GM12878 (cell line): ENCODE data around the gene SMARCE1. TPM values are rescaled to one million over a fixed set of nuclear protein-coding genes. Genes with fewer than 3 reads are reported as not detected.
A peak's percentile ranks its signal among the peaks of the same experiment; 100 is the strongest.

Experiments
- ATAC-seq: fragments of 200-7000 bp; cut with Tn5 transposase; 3 replicates; pipeline ENCODE4 v1.9.1; 2020; ENCODE audit warnings: mild to moderate bottlenecking, moderate library complexity
- BruUV-seq: library from RNA; stranded (reverse); fragments of 400-500 nt; replicated peaks from 2 replicates; lab custom pipeline; 2021; lab: Mats Ljungman, UMichigan
- CTCF ChIA-PET: fragments of 300-600 bp; sonication (Branson Sonifier 250); formaldehyde crosslinking; extraction: SDS; loops from one replicate; lab custom pipeline; 2021; ENCODE audit warnings: inconsistent platforms; lab: Yijun Ruan, JAX
- POLR2A ChIA-PET: fragments of 350-600 bp; formaldehyde crosslinking; extraction: SDS; loops from one replicate; lab custom pipeline; 2021; ENCODE audit warnings: inconsistent platforms; lab: Charles Lee
- RAD21 ChIA-PET: fragments of 300-600 bp; sonication (Branson Sonifier 250); formaldehyde crosslinking; loops from one replicate; lab custom pipeline; 2023; ENCODE audit warnings: antibody characterized with exemption; ENCODE audit not compliant: unreplicated experiment; lab: Charles Lee
- SMC1A ChIA-PET: fragments of 300-600 bp; sonication (Branson Sonifier 250); formaldehyde crosslinking; loops from one replicate; lab custom pipeline; 2023; ENCODE audit not compliant: unreplicated experiment, uncharacterized antibody; lab: Charles Lee
- DNase-seq: peaks from one replicate; pipeline ENCODE4 v3.0.0-alpha.2; 2011; ENCODE audit warnings: low read depth, low spot score
- FAIRE-seq: peaks from 3 replicates; lab custom pipeline; 2011; peaks lifted over from hg19 to GRCh38; lab: Jason Lieb, UNC
- H2AFZ ChIP-seq: 2 replicates; pipeline ENCODE4 v1.6.0; 2011; ENCODE audit warnings: low read depth, low read length, control low read depth; ENCODE audit not compliant: control insufficient read depth
- H3K27ac ChIP-seq: 2 replicates; pipeline ENCODE4 v1.5.1; 2011; ENCODE audit warnings: control low read depth; ENCODE audit not compliant: control insufficient read depth, insufficient read depth
- H3K27me3 ChIP-seq, 2 experiments: replicated peaks in 1 of 2; 2 replicates each; pipeline versions ENCODE4 v1.6.0 to v1.6.1; 2011; ENCODE audit warnings: low read length in 1 of 2; ENCODE audit not compliant: control insufficient read depth in 2 of 2, insufficient read depth in 2 of 2
- H3K36me3 ChIP-seq, 2 experiments: 2 replicates each; pipeline ENCODE4 v1.5.1; 2011; ENCODE audit warnings: low read length in 1 of 2; ENCODE audit not compliant: control insufficient read depth in 2 of 2, insufficient read depth in 2 of 2
- H3K4me1 ChIP-seq: 2 replicates; pipeline ENCODE4 v1.6.1; 2011; ENCODE audit warnings: mild to moderate bottlenecking, low read length, moderate library complexity, mixed read lengths; ENCODE audit not compliant: control insufficient read depth, insufficient read depth
- H3K4me2 ChIP-seq: 2 replicates; pipeline ENCODE4 v1.6.0; 2011; ENCODE audit warnings: control low read depth; ENCODE audit not compliant: control insufficient read depth, insufficient read depth
- H3K4me3 ChIP-seq: fragments of 200-600 bp; sonication (generic); 2 replicates; pipeline ENCODE4 v1.5.1; 2016
- H3K79me2 ChIP-seq: 2 replicates; pipeline ENCODE4 v1.6.0; 2011; ENCODE audit warnings: low read length; ENCODE audit not compliant: control insufficient read depth, insufficient read depth
- H3K9ac ChIP-seq: 2 replicates; pipeline ENCODE4 v1.8.0; 2011; ENCODE audit warnings: low read length, control low read depth, mixed read lengths; ENCODE audit not compliant: control insufficient read depth, insufficient read depth
- H3K9me3 ChIP-seq: replicated peaks from 3 replicates; pipeline ENCODE4 v1.5.1; 2011; ENCODE audit warnings: mild to moderate bottlenecking, low read length; ENCODE audit not compliant: control insufficient read depth, insufficient read depth
- H4K20me1 ChIP-seq: 2 replicates; pipeline ENCODE4 v1.6.0; 2011; ENCODE audit not compliant: control insufficient read depth, insufficient read depth
- BCL3 ChIP-seq: IDR thresholded peaks from 2 replicates; pipeline ENCODE4 v1.6.1; 2011; ENCODE audit warnings: borderline replicate concordance, low read depth, mild to moderate bottlenecking, moderate library complexity, low read length; ENCODE audit not compliant: insufficient read depth, poor library complexity, severe bottlenecking
- CHD2 ChIP-seq: IDR thresholded peaks from 2 replicates; pipeline ENCODE4 v1.6.1; 2011; ENCODE audit warnings: low read depth, low read length, improper control_type of control experiment, borderline replicate concordance
- E2F4 ChIP-seq: IDR thresholded peaks from 2 replicates; pipeline ENCODE4 v1.6.1; 2012; ENCODE audit warnings: low read depth, low read length, improper control_type of control experiment
- KDM1A ChIP-seq: fragments of 200-600 bp; sonication (generic); IDR thresholded peaks from 2 replicates; pipeline ENCODE4 v1.6.1; 2016; ENCODE audit warnings: borderline replicate concordance
- MEF2B ChIP-seq: fragments of 450-650 bp; IDR thresholded peaks from 2 replicates; pipeline ENCODE4 v1.6.1; 2018; ENCODE audit warnings: mild to moderate bottlenecking, moderate library complexity; ENCODE audit not compliant: partially characterized antibody, poor library complexity, severe bottlenecking
- RAD21 ChIP-seq: IDR thresholded peaks from 2 replicates; pipeline ENCODE4 v1.6.1; 2011; ENCODE audit warnings: mild to moderate bottlenecking, low read depth, low read length, moderate library complexity; ENCODE audit not compliant: insufficient read depth
- RCOR1 ChIP-seq: conservative IDR thresholded peaks from 2 replicates; pipeline ENCODE4 v1.6.1; 2012; ENCODE audit warnings: low read depth, low read length, improper control_type of control experiment
- RELA ChIP-seq: fragments of 450-650 bp; IDR thresholded peaks from 2 replicates; pipeline ENCODE4 v1.8.0; 2014; ENCODE audit warnings: borderline replicate concordance; ENCODE audit not compliant: partially characterized antibody
- RFX5 ChIP-seq: IDR thresholded peaks from 2 replicates; pipeline ENCODE4 v1.6.1; 2011; ENCODE audit warnings: low read depth, low read length, improper control_type of control experiment
- RUNX3 ChIP-seq: IDR thresholded peaks from 2 replicates; pipeline ENCODE4 v1.6.1; 2012; ENCODE audit warnings: low read length, inconsistent platforms
- TBL1XR1 ChIP-seq: IDR thresholded peaks from 2 replicates; pipeline ENCODE4 v1.6.1; 2012; ENCODE audit warnings: low read depth, low read length, improper control_type of control experiment
- TCF12 ChIP-seq: IDR thresholded peaks from 2 replicates; pipeline ENCODE4 v1.6.1; 2011; ENCODE audit warnings: low read depth, mild to moderate bottlenecking, low read length
- TCF7 ChIP-seq: IDR thresholded peaks from 2 replicates; pipeline ENCODE4 v1.6.1; 2014; ENCODE audit warnings: antibody characterized with exemption, borderline replicate concordance
- WRNIP1 ChIP-seq: IDR thresholded peaks from 2 replicates; pipeline ENCODE4 v1.6.1; 2011; ENCODE audit warnings: low read depth, low read length, improper control_type of control experiment, borderline replicate concordance
- ZBTB33 ChIP-seq: fragments of 450-650 bp; IDR thresholded peaks from 2 replicates; pipeline ENCODE4 v1.6.1; 2017; ENCODE audit warnings: mild to moderate bottlenecking
- WGBS: methylation state at CpG from one replicate; pipeline ENCODE4 v1.1.6; 2016; ENCODE audit warnings: low lambda C conversion rate; ENCODE audit not compliant: insufficient replicate concordance, insufficient coverage; ENCODE audit errors: missing lambda C conversion rate; 5-methylcytosine and 5-hydroxymethylcytosine counted together
- in situ Hi-C: fragments of 300-500 bp; cut with MboI; formaldehyde crosslinking; loops from 9 replicates; pipeline ENCODE4 v1.14.3; 2018; ENCODE audit warnings: mixed read lengths
- intact Hi-C: fragments of 100-400 bp; cut with micrococcal nuclease; formaldehyde crosslinking; loops from one replicate; pipeline ENCODE4 v1.14.2; 2022; ENCODE audit not compliant: unreplicated experiment
- polyA plus RNA-seq, 11 experiments: library from polyadenylated mRNA; depleted of rRNA in 4 of 11; unstranded in 6 of 11; stranded (reverse) in 5 of 11; fragments of >200 nt; fragmentation: Nextera tagmentation in 4 of 11; fragmentation: Illumina TruSeq in 1 of 11; extraction: Ambion mirVana in 4 of 11; extraction: Trizol in 1 of 11; gene quantifications; 1 replicate in 1 of 11; 2 replicates in 10 of 11; pipeline versions ENCODE4 v1.2.1 to v1.2.3, GENCODE V29; 2011 to 2016; ENCODE audit warnings: inconsistent platforms in 2 of 11, missing spikeins in 2 of 11, low read depth in 1 of 11
- total RNA-seq, 4 experiments: library from RNA; depleted of rRNA in 3 of 4; stranded (reverse); fragments of >200 nt in 3 of 4; fragmentation: Illumina TruSeq in 1 of 4; extraction: Trizol in 1 of 4; gene quantifications; 2 replicates each; pipeline versions ENCODE4 v1.2.1 to v1.2.3, GENCODE V29; 2013 to 2021

The SMARCE1 gene
- total and polyA plus RNA-seq, 10 of the 15 experiments (the other 5 are each of a cell fraction or from before 2014, with no cell fraction given) = 87.9 to 191 (median 132) TPM

- SMC1A ChIA-PET = interaction anchor here (0.7 to 8.9 kb wide), 39 partner anchors 9 to 1053 kb away, joined by 3 to 175 read pairs (median 5); partner anchors contain the start of genes CCR7, IGFBP4 and SMARCE1
- 1% methylated on average over 7 of the region's 7 CpGs for WGBS
- peaks cover 30% of the 10 kb centered on the region for H3K4me1 ChIP-seq
- POLR2A ChIA-PET = interaction anchor here (0.7 to 7.9 kb wide), 24 partner anchors 9 to 306 kb away, joined by 3 to 117 read pairs (median 10); partner anchors contain the start of genes CCR7 and RARA
- H3K9me3 ChIP-seq = no peaks in the 10 kb centered on the region
- H3K27ac ChIP-seq = peak overlapping the region; percentile 29
- no peaks in the 10 kb centered on the region for H3K79me2 ChIP-seq
- peak overlapping the region; percentile 7; the same call in 1 of the 2 replicates for H3K9ac ChIP-seq
- DNase-seq (peak; percentile 93), FAIRE-seq (peak; percentile 93), ATAC-seq (peak; percentile 75)
- no TSS peak for BruUV-seq
- in situ Hi-C loops = loop anchor here (5.0 to 10.0 kb wide), 2 partner anchors 187 to 1050 kb away; no protein-coding TSS in a partner anchor
- CTCF ChIA-PET = interaction anchor here (0.6 to 11.9 kb wide), 60 partner anchors 10 to 1401 kb away, joined by 3 to 193 read pairs (median 5); partner anchors contain the start of genes IGFBP4 and TOP2A
- RAD21 ChIA-PET = interaction anchor here (0.6 to 7.9 kb wide), 51 partner anchors 9 to 1074 kb away, joined by 3 to 229 read pairs (median 8); partner anchors contain the start of genes CCR7, KRT222, RARA and TOP2A
- intact Hi-C loops = loop anchor here (1.0 to 5.0 kb wide), 7 partner anchors 12 to 1052 kb away; no protein-coding TSS in a partner anchor
- peak overlapping the region; percentile 66 for H3K4me2 ChIP-seq
- no peaks in the 10 kb centered on the region for H3K27me3 ChIP-seq
- H2AFZ ChIP-seq = peak overlapping the region; percentile 55; the same call in 1 of the 2 replicates
- no peaks in the 10 kb centered on the region for H3K36me3 ChIP-seq
- H4K20me1 ChIP-seq = no peaks in the 10 kb centered on the region
- H3K4me3 ChIP-seq = peak overlapping the region; percentile 35; the same call in 1 of the 2 replicates
- peak; percentile 88 for TF ChIP-seq RUNX3
- no peak for TF ChIP-seq WRNIP1
- no peak for TF ChIP-seq E2F4
- TF ChIP-seq RCOR1 = peak; percentile 29; the same call in 1 of the 2 replicates
- TF ChIP-seq ZBTB33 = 0 out of 2 replicates have a peak, but pooled peaks have one; percentile 4
- TF ChIP-seq RELA = peak; percentile 99
- TF ChIP-seq RFX5 = no peak
- peak; percentile 97 for TF ChIP-seq TBL1XR1
- TF ChIP-seq TCF12 = peak; percentile 87
- TF ChIP-seq TCF7 = peak; percentile 39; the same call in 1 of the 2 replicates
- no peak for TF ChIP-seq KDM1A
- peak; percentile 97 for TF ChIP-seq MEF2B
- TF ChIP-seq RAD21 = peak; percentile 68
- peak; percentile 100 for TF ChIP-seq BCL3
- peak; percentile 72 for TF ChIP-seq CHD2
Measured at GRCh38 chr17:40615068-40615840, 32.4 kb downstream of the SMARCE1 start.
